ENCODE measurements around the gene MCC. TPM values are rescaled to one million over a fixed set of nuclear protein-coding genes. Genes with fewer than 3 reads are reported as not detected.

Gene MCC
- total RNA-seq, 1 donor from 2014 or later, result 18.9 TPM

DNA sequence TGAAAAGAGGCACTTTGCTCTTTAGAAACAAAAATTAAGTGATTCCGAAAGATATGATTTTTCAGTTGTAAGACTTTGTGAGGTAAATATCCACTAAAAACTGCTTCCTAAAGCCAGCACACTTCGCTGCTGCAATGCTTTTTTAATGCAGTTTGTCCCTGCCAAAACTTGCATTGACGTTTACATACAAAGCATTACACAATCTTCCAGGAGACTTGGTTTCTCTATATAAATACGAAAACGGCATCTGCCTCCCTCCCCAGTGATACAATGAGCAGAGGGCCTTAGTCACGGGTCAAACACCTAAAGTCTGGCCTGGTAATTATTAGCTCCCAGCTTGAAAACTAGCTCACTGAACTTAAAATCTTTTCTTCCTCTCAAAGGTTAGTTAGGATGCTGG, 224.2 kb downstream of the MCC start:
- no peak for TF ChIP-seq CTCF (IDR thresholded peaks at IDR 0.05; ENCODE audit: unreplicated experiment)
- H3K9me3 Mint-ChIP-seq (ENCODE audit: low read depth), result no peaks in the 10 kb centered on the region
- H3K36me3 Mint-ChIP-seq (ENCODE audit: insufficient read depth), result no peaks in the 10 kb centered on the region
- H3K4me3 Mint-ChIP-seq (ENCODE audit: low read depth), result no peak overlapping the region
- peaks cover 41% of the 10 kb centered on the region for H3K4me1 Mint-ChIP-seq (ENCODE audit: low read depth)
- H3K27me3 Mint-ChIP-seq, result no peaks in the 10 kb centered on the region
- DNase-seq (ENCODE audit: low spot score, unreplicated experiment), result no peak
- no peak overlapping the region for H3K27ac Mint-ChIP-seq

GRCh38 chr5:113263545-113263944, 224.7 kb downstream of the MCC start:
- H3K27me3 Mint-ChIP-seq, result no peaks in the 10 kb centered on the region
- no peak overlapping the region for H3K27ac Mint-ChIP-seq
- no peaks in the 10 kb centered on the region for H3K36me3 Mint-ChIP-seq (ENCODE audit: insufficient read depth)
- no peak overlapping the region for H3K4me3 Mint-ChIP-seq (ENCODE audit: low read depth)
- TF ChIP-seq CTCF (IDR thresholded peaks at IDR 0.05; ENCODE audit: unreplicated experiment), result no peak
- H3K4me1 Mint-ChIP-seq (ENCODE audit: low read depth), result peaks cover 36% of the 10 kb centered on the region
- DNase-seq (ENCODE audit: low spot score, unreplicated experiment), result no peak
- no peaks in the 10 kb centered on the region for H3K9me3 Mint-ChIP-seq (ENCODE audit: low read depth)

DNA sequence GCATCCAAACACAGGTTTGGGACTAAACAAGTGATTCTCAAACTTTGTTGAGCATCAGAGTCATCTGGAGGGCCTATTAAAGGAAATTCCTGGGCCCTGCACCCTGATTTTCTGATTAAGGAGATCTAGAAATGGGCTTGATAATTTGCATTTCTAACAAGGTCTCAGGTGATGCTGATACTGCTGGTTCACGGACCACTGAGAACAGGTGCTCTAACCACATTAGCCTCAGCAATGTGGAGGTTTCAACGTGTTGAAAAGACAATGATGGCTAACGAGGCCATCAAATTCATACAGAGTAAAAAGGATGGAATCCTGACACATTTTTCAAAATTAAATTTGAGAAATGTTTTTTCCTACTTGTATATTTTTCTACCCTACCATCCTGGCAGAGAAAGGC, 225.6 kb downstream of the MCC start:
- no peak for DNase-seq (ENCODE audit: low spot score, unreplicated experiment)
- TF ChIP-seq CTCF (IDR thresholded peaks at IDR 0.05; ENCODE audit: unreplicated experiment), result no peak

DNA sequence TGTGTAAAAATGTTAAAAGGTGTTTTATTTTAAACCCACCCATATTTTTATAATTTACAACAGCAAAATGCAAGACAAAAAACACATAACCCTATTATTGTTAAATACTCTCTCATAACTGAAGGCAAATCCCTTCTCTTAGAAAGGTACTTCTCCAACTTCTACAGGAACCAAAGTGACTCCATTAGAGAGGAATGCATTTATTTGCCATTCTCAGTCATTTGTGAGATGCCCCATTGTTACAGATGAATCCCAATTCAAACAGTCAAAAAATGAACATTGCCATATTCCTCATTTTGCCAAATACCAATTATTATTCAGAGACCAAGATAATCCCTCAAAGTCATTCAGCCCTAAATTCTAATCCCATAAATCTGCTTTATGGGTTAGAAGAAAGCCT, 229.2 kb downstream of the MCC start:
- DNase-seq (ENCODE audit: low spot score, unreplicated experiment), result no peak
- Mint-ChIP-seq H3K4me3 (ENCODE audit: low read depth) (no peak overlapping the region), H3K36me3 (ENCODE audit: insufficient read depth) (peaks cover 5% of the 10 kb centered on the region), H3K27ac (no peak overlapping the region), H3K4me1 (ENCODE audit: low read depth) (peaks cover 14% of the 10 kb centered on the region), H3K27me3 (no peaks in the 10 kb centered on the region), H3K9me3 (ENCODE audit: low read depth) (peaks cover 3% of the 10 kb centered on the region)
- TF ChIP-seq CTCF (IDR thresholded peaks at IDR 0.05; ENCODE audit: unreplicated experiment), result no peak

More for the DNA sequence above, 225.6 kb downstream of the MCC start:
- Mint-ChIP-seq H3K27ac (no peak overlapping the region), H3K36me3 (ENCODE audit: insufficient read depth) (peaks cover 2% of the 10 kb centered on the region), H3K27me3 (no peaks in the 10 kb centered on the region), H3K4me3 (ENCODE audit: low read depth) (no peak overlapping the region), H3K9me3 (ENCODE audit: low read depth) (peaks cover 2% of the 10 kb centered on the region), H3K4me1 (ENCODE audit: low read depth) (peaks cover 31% of the 10 kb centered on the region)

DNA sequence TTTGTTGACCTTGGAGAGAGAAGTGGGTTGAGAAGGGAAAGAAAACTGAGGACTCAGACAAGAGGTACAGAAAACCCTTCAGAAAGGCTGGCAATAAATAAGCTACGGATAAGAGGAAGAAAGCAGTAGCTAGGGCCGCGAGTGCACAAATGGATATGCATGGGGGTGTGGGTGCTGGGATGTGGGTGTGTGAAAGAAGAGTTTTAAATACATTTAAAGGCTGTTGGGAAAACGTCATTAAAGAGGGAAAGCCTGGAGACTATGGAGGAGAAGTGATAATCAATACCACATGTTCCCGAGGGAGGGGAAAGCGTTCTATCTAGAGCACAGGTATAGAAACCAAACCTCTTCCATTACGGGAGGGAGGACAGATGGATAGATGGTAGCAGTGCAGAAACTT, 230.7 kb downstream of the MCC start:
- Mint-ChIP-seq H3K27ac (no peak overlapping the region), H3K9me3 (ENCODE audit: low read depth) (peaks cover 3% of the 10 kb centered on the region), H3K4me3 (ENCODE audit: low read depth) (no peak overlapping the region), H3K4me1 (ENCODE audit: low read depth) (peaks cover 7% of the 10 kb centered on the region), H3K36me3 (ENCODE audit: insufficient read depth) (peaks cover 6% of the 10 kb centered on the region), H3K27me3 (no peaks in the 10 kb centered on the region)
- no peak for TF ChIP-seq CTCF (IDR thresholded peaks at IDR 0.05; ENCODE audit: unreplicated experiment)
- no peak for DNase-seq (ENCODE audit: low spot score, unreplicated experiment)

Data from progenitor cell of endocrine pancreas (in vitro differentiated cells).